Measurements from ENCODE around the gene THRAP3. TPM values are rescaled to one million over a fixed set of nuclear protein-coding genes. Genes with fewer than 3 reads are reported as not detected.

Gene THRAP3
- total and polyA plus RNA-seq, 9 of the 15 experiments (the other 6 are each of a cell fraction or from before 2014, with no cell fraction given), result 66.2 to 135 (median 113) TPM

DNA sequence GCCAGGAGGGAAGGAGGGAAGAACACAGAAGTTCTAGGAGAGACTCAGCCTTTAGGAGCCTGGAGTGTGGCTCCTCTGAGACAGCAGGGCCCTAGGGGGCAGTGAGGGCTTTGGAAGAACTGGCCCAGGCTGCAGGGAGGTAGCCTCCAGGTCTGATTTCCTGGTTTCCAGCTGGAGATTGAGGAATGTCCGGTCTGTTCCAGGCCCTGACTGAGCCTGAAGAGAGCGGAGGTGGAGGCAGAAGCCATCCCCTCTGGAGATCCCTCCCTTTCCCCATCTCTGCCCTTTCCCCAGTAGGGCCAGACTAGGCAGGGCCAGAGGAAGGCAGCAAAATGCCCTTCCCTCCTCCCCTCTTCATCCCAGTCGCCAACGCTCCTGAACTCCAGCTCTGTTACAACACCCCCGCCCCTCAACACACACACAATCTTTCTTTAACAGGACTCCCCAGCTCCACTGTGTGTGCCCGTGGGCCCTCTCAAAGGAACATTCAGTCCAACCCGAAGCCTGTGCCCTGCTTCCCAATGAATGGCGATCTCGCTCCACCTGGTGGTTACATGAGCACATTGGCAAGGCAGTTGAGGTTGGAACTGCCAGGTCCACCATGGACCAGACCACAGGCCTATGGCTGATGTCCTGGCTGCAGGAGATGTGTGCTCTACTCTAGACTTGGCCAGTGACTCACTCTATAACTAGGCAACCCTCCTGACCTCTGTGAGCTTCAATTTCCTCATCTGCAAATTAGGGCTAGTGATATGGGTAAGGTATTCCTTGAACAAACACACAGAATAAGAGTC, 36.2 kb upstream of the THRAP3 start (continued):
- TF ChIP-seq, protein P1, sequence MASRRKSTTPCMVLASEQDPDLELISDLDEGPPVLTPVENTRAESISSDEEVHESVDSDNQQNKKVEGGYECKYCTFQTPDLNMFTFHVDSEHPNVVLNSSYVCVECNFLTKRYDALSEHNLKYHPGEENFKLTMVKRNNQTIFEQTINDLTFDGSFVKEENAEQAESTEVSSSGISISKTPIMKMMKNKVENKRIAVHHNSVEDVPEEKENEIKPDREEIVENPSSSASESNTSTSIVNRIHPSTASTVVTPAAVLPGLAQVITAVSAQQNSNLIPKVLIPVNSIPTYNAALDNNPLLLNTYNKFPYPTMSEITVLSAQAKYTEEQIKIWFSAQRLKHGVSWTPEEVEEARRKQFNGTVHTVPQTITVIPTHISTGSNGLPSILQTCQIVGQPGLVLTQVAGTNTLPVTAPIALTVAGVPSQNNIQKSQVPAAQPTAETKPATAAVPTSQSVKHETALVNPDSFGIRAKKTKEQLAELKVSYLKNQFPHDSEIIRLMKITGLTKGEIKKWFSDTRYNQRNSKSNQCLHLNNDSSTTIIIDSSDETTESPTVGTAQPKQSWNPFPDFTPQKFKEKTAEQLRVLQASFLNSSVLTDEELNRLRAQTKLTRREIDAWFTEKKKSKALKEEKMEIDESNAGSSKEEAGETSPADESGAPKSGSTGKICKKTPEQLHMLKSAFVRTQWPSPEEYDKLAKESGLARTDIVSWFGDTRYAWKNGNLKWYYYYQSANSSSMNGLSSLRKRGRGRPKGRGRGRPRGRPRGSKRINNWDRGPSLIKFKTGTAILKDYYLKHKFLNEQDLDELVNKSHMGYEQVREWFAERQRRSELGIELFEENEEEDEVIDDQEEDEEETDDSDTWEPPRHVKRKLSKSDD (conservative IDR thresholded peaks at IDR 0.05; ENCODE audit: low read length), result no peak
- peak; percentile 53; the same call in 1 of the 2 replicates for TF ChIP-seq LCOR (CRISPR knock-in tag; IDR thresholded peaks at IDR 0.05)
- peak; percentile 63 for TF ChIP-seq JUND (IDR thresholded peaks at IDR 0.05; ENCODE audit: borderline replicate concordance, low read depth, low read length)
- TF ChIP-seq JUND (tag; IDR thresholded peaks at IDR 0.05; ENCODE audit: borderline replicate concordance, low read depth, low read length), result peak; percentile 67; the same call in 2 of the 3 replicates
- TF ChIP-seq LARP7 (IDR thresholded peaks at IDR 0.05), result peak; percentile 54; the same call in 1 of the 2 replicates
- TF ChIP-seq HDAC8 (tag; IDR thresholded peaks at IDR 0.05), result 0 out of 2 replicates have a peak, but pooled peaks have one; percentile 19
- TF ChIP-seq, protein P2, sequence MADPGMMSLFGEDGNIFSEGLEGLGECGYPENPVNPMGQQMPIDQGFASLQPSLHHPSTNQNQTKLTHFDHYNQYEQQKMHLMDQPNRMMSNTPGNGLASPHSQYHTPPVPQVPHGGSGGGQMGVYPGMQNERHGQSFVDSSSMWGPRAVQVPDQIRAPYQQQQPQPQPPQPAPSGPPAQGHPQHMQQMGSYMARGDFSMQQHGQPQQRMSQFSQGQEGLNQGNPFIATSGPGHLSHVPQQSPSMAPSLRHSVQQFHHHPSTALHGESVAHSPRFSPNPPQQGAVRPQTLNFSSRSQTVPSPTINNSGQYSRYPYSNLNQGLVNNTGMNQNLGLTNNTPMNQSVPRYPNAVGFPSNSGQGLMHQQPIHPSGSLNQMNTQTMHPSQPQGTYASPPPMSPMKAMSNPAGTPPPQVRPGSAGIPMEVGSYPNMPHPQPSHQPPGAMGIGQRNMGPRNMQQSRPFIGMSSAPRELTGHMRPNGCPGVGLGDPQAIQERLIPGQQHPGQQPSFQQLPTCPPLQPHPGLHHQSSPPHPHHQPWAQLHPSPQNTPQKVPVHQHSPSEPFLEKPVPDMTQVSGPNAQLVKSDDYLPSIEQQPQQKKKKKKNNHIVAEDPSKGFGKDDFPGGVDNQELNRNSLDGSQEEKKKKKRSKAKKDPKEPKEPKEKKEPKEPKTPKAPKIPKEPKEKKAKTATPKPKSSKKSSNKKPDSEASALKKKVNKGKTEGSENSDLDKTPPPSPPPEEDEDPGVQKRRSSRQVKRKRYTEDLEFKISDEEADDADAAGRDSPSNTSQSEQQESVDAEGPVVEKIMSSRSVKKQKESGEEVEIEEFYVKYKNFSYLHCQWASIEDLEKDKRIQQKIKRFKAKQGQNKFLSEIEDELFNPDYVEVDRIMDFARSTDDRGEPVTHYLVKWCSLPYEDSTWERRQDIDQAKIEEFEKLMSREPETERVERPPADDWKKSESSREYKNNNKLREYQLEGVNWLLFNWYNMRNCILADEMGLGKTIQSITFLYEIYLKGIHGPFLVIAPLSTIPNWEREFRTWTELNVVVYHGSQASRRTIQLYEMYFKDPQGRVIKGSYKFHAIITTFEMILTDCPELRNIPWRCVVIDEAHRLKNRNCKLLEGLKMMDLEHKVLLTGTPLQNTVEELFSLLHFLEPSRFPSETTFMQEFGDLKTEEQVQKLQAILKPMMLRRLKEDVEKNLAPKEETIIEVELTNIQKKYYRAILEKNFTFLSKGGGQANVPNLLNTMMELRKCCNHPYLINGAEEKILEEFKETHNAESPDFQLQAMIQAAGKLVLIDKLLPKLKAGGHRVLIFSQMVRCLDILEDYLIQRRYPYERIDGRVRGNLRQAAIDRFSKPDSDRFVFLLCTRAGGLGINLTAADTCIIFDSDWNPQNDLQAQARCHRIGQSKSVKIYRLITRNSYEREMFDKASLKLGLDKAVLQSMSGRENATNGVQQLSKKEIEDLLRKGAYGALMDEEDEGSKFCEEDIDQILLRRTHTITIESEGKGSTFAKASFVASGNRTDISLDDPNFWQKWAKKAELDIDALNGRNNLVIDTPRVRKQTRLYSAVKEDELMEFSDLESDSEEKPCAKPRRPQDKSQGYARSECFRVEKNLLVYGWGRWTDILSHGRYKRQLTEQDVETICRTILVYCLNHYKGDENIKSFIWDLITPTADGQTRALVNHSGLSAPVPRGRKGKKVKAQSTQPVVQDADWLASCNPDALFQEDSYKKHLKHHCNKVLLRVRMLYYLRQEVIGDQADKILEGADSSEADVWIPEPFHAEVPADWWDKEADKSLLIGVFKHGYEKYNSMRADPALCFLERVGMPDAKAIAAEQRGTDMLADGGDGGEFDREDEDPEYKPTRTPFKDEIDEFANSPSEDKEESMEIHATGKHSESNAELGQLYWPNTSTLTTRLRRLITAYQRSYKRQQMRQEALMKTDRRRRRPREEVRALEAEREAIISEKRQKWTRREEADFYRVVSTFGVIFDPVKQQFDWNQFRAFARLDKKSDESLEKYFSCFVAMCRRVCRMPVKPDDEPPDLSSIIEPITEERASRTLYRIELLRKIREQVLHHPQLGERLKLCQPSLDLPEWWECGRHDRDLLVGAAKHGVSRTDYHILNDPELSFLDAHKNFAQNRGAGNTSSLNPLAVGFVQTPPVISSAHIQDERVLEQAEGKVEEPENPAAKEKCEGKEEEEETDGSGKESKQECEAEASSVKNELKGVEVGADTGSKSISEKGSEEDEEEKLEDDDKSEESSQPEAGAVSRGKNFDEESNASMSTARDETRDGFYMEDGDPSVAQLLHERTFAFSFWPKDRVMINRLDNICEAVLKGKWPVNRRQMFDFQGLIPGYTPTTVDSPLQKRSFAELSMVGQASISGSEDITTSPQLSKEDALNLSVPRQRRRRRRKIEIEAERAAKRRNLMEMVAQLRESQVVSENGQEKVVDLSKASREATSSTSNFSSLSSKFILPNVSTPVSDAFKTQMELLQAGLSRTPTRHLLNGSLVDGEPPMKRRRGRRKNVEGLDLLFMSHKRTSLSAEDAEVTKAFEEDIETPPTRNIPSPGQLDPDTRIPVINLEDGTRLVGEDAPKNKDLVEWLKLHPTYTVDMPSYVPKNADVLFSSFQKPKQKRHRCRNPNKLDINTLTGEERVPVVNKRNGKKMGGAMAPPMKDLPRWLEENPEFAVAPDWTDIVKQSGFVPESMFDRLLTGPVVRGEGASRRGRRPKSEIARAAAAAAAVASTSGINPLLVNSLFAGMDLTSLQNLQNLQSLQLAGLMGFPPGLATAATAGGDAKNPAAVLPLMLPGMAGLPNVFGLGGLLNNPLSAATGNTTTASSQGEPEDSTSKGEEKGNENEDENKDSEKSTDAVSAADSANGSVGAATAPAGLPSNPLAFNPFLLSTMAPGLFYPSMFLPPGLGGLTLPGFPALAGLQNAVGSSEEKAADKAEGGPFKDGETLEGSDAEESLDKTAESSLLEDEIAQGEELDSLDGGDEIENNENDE (IDR thresholded peaks at IDR 0.05; ENCODE audit: low read depth, low read length), result no peak
- TF ChIP-seq, protein P3, sequence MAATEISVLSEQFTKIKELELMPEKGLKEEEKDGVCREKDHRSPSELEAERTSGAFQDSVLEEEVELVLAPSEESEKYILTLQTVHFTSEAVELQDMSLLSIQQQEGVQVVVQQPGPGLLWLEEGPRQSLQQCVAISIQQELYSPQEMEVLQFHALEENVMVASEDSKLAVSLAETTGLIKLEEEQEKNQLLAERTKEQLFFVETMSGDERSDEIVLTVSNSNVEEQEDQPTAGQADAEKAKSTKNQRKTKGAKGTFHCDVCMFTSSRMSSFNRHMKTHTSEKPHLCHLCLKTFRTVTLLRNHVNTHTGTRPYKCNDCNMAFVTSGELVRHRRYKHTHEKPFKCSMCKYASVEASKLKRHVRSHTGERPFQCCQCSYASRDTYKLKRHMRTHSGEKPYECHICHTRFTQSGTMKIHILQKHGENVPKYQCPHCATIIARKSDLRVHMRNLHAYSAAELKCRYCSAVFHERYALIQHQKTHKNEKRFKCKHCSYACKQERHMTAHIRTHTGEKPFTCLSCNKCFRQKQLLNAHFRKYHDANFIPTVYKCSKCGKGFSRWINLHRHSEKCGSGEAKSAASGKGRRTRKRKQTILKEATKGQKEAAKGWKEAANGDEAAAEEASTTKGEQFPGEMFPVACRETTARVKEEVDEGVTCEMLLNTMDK (IDR thresholded peaks at IDR 0.05; ENCODE audit: borderline replicate concordance, insufficient read depth, low read depth, low read length, poor library complexity, severe bottlenecking), result peak; percentile 53
- TF ChIP-seq MCM3 (IDR thresholded peaks at IDR 0.05), result no peak
- peak; percentile 32; the same call in 1 of the 2 replicates for TF ChIP-seq NFIC (IDR thresholded peaks at IDR 0.05)
- no peak for TF ChIP-seq KLF1 (tag; IDR thresholded peaks at IDR 0.05)

All from K562 (cell line).